ENCODE data around the gene GREB1. TPM values are rescaled to one million over a fixed set of nuclear protein-coding genes. Genes with fewer than 3 reads are reported as not detected.
A peak's percentile ranks its signal among the peaks of the same experiment; 100 is the strongest.

GREB1 gene
- total RNA-seq, 2 donors from 2014 or later, result 1.1 to 2.2 TPM

GRCh38 chr2:11579867-11580659 lies 46.2 kb downstream of the GREB1 start:
- H3K27ac Mint-ChIP-seq, result no peak overlapping the region
- peaks cover 0 to 5% of the 10 kb centered on the region in 2 donors for H3K27me3 Mint-ChIP-seq
- ATAC-seq (no peak), DNase-seq (ENCODE audit: low spot score) (no peak)
- no peak overlapping the region for H3K4me3 Mint-ChIP-seq
- no peaks in the 10 kb centered on the region for H3K9me3 Mint-ChIP-seq
- peaks cover 7% of the 10 kb centered on the region in 2 donors for H3K4me1 Mint-ChIP-seq (ENCODE audit: low read depth in 2 of 2)
- H3K36me3 Mint-ChIP-seq, result no peaks in the 10 kb centered on the region

- ATAC-seq (no peak), DNase-seq (ENCODE audit: low spot score) (no peak)
- H3K9me3 Mint-ChIP-seq, result no peaks in the 10 kb centered on the region
- H3K27me3 Mint-ChIP-seq, result peaks cover 4 to 8% of the 10 kb centered on the region in 2 donors
- no peak overlapping the region for H3K4me3 Mint-ChIP-seq
- H3K27ac Mint-ChIP-seq, result no peak overlapping the region
- H3K36me3 Mint-ChIP-seq, result no peaks in the 10 kb centered on the region
- H3K4me1 Mint-ChIP-seq (ENCODE audit: low read depth in 2 of 2), result peaks cover 7% of the 10 kb centered on the region in 2 donors
These were observed 46.9 kb downstream of the GREB1 start for GRCh38 chr2:11580697-11581096.

GRCh38 chr2:11581124-11581796 lies 47.4 kb downstream of the GREB1 start:
- Mint-ChIP-seq H3K27ac (no peak overlapping the region), H3K27me3 (peaks cover 6 to 9% of the 10 kb centered on the region in 2 donors), H3K9me3 (no peaks in the 10 kb centered on the region), H3K36me3 (no peaks in the 10 kb centered on the region), H3K4me1 (ENCODE audit: low read depth in 2 of 2) (peaks cover 7% of the 10 kb centered on the region in 2 donors), H3K4me3 (no peak overlapping the region)
- ATAC-seq, result no peak
- no peak for DNase-seq (ENCODE audit: low spot score)

- H3K36me3 Mint-ChIP-seq, result no peaks in the 10 kb centered on the region
- DNase-seq (ENCODE audit: low spot score) (no peak), ATAC-seq (no peak)
- H3K4me3 Mint-ChIP-seq, result no peak overlapping the region
- H3K27me3 Mint-ChIP-seq, result peaks cover 6 to 9% of the 10 kb centered on the region in 2 donors
- H3K27ac Mint-ChIP-seq, result no peak overlapping the region
- H3K9me3 Mint-ChIP-seq, result no peaks in the 10 kb centered on the region
- peaks cover 7% of the 10 kb centered on the region in 2 donors for H3K4me1 Mint-ChIP-seq (ENCODE audit: low read depth in 2 of 2)
These were observed 48.2 kb downstream of the GREB1 start for GRCh38 chr2:11581797-11582611.

- no peak overlapping the region for H3K4me3 Mint-ChIP-seq
- H3K4me1 Mint-ChIP-seq (ENCODE audit: low read depth in 2 of 2), result peaks cover 7% of the 10 kb centered on the region in 2 donors
- H3K36me3 Mint-ChIP-seq, result no peaks in the 10 kb centered on the region
- DNase-seq (ENCODE audit: low spot score), result no peak
- no peaks in the 10 kb centered on the region for H3K9me3 Mint-ChIP-seq
- no peak for ATAC-seq
- H3K27me3 Mint-ChIP-seq, result peaks cover 6 to 9% of the 10 kb centered on the region in 2 donors
- H3K27ac Mint-ChIP-seq, result no peak overlapping the region
These were observed 48.7 kb downstream of the GREB1 start for GRCh38 chr2:11582612-11582861.

GRCh38 chr2:11582862-11583752 lies 49.3 kb downstream of the GREB1 start:
- Mint-ChIP-seq H3K27ac (no peak overlapping the region), H3K27me3 (peaks cover 6 to 7% of the 10 kb centered on the region in 2 donors), H3K9me3 (no peaks in the 10 kb centered on the region), H3K4me3 (no peak overlapping the region), H3K36me3 (no peaks in the 10 kb centered on the region), H3K4me1 (ENCODE audit: low read depth in 2 of 2) (peaks cover 7% of the 10 kb centered on the region in 2 donors)
- ATAC-seq (no peak), DNase-seq (ENCODE audit: low spot score) (peak; percentile 67)

GRCh38 chr2:11583840-11584524 lies 50.1 kb downstream of the GREB1 start:
- no peak overlapping the region for H3K27ac Mint-ChIP-seq
- H3K27me3 Mint-ChIP-seq, result peaks cover 6 to 7% of the 10 kb centered on the region in 2 donors
- ATAC-seq, result peak; percentile 80 to 83
- peaks cover 7% of the 10 kb centered on the region in 2 donors for H3K4me1 Mint-ChIP-seq (ENCODE audit: low read depth in 2 of 2)
- H3K9me3 Mint-ChIP-seq, result no peaks in the 10 kb centered on the region
- H3K36me3 Mint-ChIP-seq, result no peaks in the 10 kb centered on the region
- no peak overlapping the region for H3K4me3 Mint-ChIP-seq
- peak; percentile 66 for DNase-seq (ENCODE audit: low spot score)

- DNase-seq (ENCODE audit: low spot score) (no peak), ATAC-seq (no peak)
- Mint-ChIP-seq H3K27ac (no peak overlapping the region), H3K4me1 (ENCODE audit: low read depth in 2 of 2) (peaks cover 7% of the 10 kb centered on the region in 2 donors), H3K4me3 (no peak overlapping the region), H3K9me3 (no peaks in the 10 kb centered on the region), H3K36me3 (no peaks in the 10 kb centered on the region), H3K27me3 (peaks cover 6 to 7% of the 10 kb centered on the region in 2 donors)
These were observed 50.7 kb downstream of the GREB1 start for GRCh38 chr2:11584525-11585056.

GRCh38 chr2:11585071-11585470 lies 51.2 kb downstream of the GREB1 start:
- H3K9me3 Mint-ChIP-seq, result no peaks in the 10 kb centered on the region
- ATAC-seq, result no peak
- peaks cover 7% of the 10 kb centered on the region in 2 donors for H3K4me1 Mint-ChIP-seq (ENCODE audit: low read depth in 2 of 2)
- no peak overlapping the region for H3K4me3 Mint-ChIP-seq
- no peaks in the 10 kb centered on the region for H3K36me3 Mint-ChIP-seq
- no peak overlapping the region for H3K27ac Mint-ChIP-seq
- H3K27me3 Mint-ChIP-seq, result peaks cover 6 to 7% of the 10 kb centered on the region in 2 donors
- no peak for DNase-seq (ENCODE audit: low spot score)

GRCh38 chr2:11588228-11589110 lies 54.6 kb downstream of the GREB1 start:
- no peak overlapping the region for H3K27ac Mint-ChIP-seq
- no peak overlapping the region for H3K4me3 Mint-ChIP-seq
- H3K36me3 Mint-ChIP-seq, result no peaks in the 10 kb centered on the region
- H3K4me1 Mint-ChIP-seq (ENCODE audit: low read depth in 2 of 2), result peaks cover 7% of the 10 kb centered on the region in 2 donors
- no peak for ATAC-seq
- DNase-seq (ENCODE audit: low spot score), result no peak
- no peaks in the 10 kb centered on the region for H3K9me3 Mint-ChIP-seq
- peaks cover 6 to 7% of the 10 kb centered on the region in 2 donors for H3K27me3 Mint-ChIP-seq

- H3K9me3 Mint-ChIP-seq, result no peaks in the 10 kb centered on the region
- no peak overlapping the region for H3K27ac Mint-ChIP-seq
- DNase-seq (ENCODE audit: low spot score) (no peak), ATAC-seq (no peak)
- H3K27me3 Mint-ChIP-seq, result peaks cover 6 to 7% of the 10 kb centered on the region in 2 donors
- no peaks in the 10 kb centered on the region for H3K36me3 Mint-ChIP-seq
- peaks cover under 1% of the 10 kb centered on the region in 2 donors for H3K4me1 Mint-ChIP-seq (ENCODE audit: low read depth in 2 of 2)
- H3K4me3 Mint-ChIP-seq, result no peak overlapping the region
These were observed 55.6 kb downstream of the GREB1 start for GRCh38 chr2:11589316-11589940.
